Stomach (tissue), 9 donors: Measurements from ENCODE around the gene ABCC8. TPM values are rescaled to one million over a fixed set of nuclear protein-coding genes. Genes with fewer than 3 reads are reported as not detected.

Experiments used
- DNase-seq, 2 donors: peaks; one replicate each; pipeline versions ENCODE4 v3.0.0 to v3.0.0-alpha.2; 2013 to 2019
- H3K27ac ChIP-seq, 5 donors: fragments of 200-600 bp in 4 of 5; sonication (generic) in 4 of 5; one replicate each; pipeline ENCODE4 v1.5.1; 2013 to 2019; ENCODE audit warnings: mild to moderate bottlenecking in 1 of 5, moderate library complexity in 1 of 5
- H3K27me3 ChIP-seq, 3 donors: fragments of 200-600 bp; sonication (generic); one replicate each; pipeline ENCODE4 v1.5.1; 2017 to 2019; ENCODE audit warnings: mixed run types in 1 of 3
- H3K36me3 ChIP-seq, 4 donors: fragments of 200-600 bp; sonication (generic); 1 replicate in 3 of 4; 2 replicates in 1 of 4; pipeline ENCODE4 v1.5.1; 2016 to 2019
- H3K4me1 ChIP-seq, 4 donors: fragments of 200-600 bp; sonication (generic); one replicate each; pipeline ENCODE4 v1.5.1; 2016 to 2019
- H3K4me3 ChIP-seq, 4 donors: fragments of 200-600 bp; sonication (generic) in 3 of 4; one replicate each; pipeline ENCODE4 v1.5.1; 2016 to 2019; ENCODE audit warnings: mild to moderate bottlenecking in 1 of 4
- H3K9me3 ChIP-seq, 4 donors: fragments of 200-600 bp; sonication (generic); one replicate each; pipeline ENCODE4 v1.5.1; 2016 to 2019
- CTCF ChIP-seq, 7 experiments: fragments of 450-650 bp in 4 of 7; fragments of 200-600 bp in 3 of 7; sonication (generic) in 3 of 7; IDR thresholded peaks; one replicate each; pipeline ENCODE4 v1.5.1; 2016 to 2019; ENCODE audit warnings: antibody characterized with exemption in 7 of 7, control low read depth in 2 of 7, mild to moderate bottlenecking in 1 of 7
- EP300 ChIP-seq: sonication (generic); formaldehyde crosslinking; IDR thresholded peaks from one replicate; pipeline ENCODE4 v1.6.1; 2017; ENCODE audit warnings: antibody characterized with exemption
- POLR2A ChIP-seq, 4 donors: fragments of 450-650 bp; IDR thresholded peaks; one replicate each; pipeline ENCODE4 v1.6.1; 2016; ENCODE audit warnings: antibody characterized with exemption in 4 of 4, control low read depth in 2 of 4, mild to moderate bottlenecking in 1 of 4, moderate library complexity in 1 of 4
- POLR2AphosphoS5 ChIP-seq, 3 donors: sonication (generic); formaldehyde crosslinking; IDR thresholded peaks; one replicate each; pipeline ENCODE4 v1.6.1; 2016; ENCODE audit warnings: antibody characterized with exemption in 3 of 3
- WGBS, 5 donors: extraction: QIAGEN DNeasy Blood & Tissue Kit in 3 of 5; methylation state at CpG; one replicate each; pipeline versions ENCODE4 v1.1.5 to v1.1.7; 2013 to 2018; 5-methylcytosine and 5-hydroxymethylcytosine counted together
- intact Hi-C: fragments of 100-400 bp; cut with DNase I; formaldehyde crosslinking; loops from one replicate; pipeline ENCODE4 v1.15.1; 2023; ENCODE audit warnings: low total_unique reads
- polyA plus RNA-seq, 3 donors: library from polyadenylated mRNA; stranded (reverse); fragments of 200-250 nt; gene quantifications; one replicate each; pipeline ENCODE4 v1.2.3, GENCODE V29; 2013
- total RNA-seq, 5 donors: library from RNA; depleted of rRNA; stranded (reverse); fragments of >200 nt; gene quantifications; one replicate each; pipeline versions ENCODE4 v1.1.0 to v1.2.3, GENCODE V29; 2014 to 2016
- donor health status: healthy with polysubstance abuse.
- donor health status: Bipolar disorder and iron deficiency.
- donor health status: healthy.

Gene ABCC8
- total and polyA plus RNA-seq, 8 donors: 3.9 to 69.6 (median 32.1) TPM; not detected in 1

DNA sequence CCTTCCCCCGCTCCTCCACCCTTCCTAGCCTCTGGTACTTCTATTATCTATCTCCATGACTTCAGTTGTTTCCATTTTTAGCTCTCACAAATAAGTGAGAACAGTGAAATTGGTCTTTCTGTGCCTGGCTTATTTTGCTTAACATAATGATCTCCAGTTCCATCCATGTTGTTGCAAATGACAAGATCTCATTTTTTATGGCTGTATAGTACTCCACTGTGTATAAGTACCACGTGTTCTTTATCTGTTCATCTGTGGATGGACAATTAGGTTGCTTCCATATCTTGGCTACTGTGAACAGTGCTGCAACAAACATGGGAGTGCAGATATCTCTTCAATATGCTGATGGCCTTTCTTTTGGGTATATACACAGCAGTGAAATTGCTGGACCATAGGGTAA lies 6.9 kb upstream of the ABCC8 start:
- Histone ChIP-seq H3K27ac (no peak overlapping the region), H3K9me3 (no peaks in the 10 kb centered on the region), H3K4me1 (peaks cover 0 to 7% (median 6%) of the 10 kb centered on the region in 4 donors), H3K36me3 (no peaks in the 10 kb centered on the region), H3K4me3 (no peak overlapping the region), H3K27me3 (peaks cover 0 to 11% (median 0%) of the 10 kb centered on the region in 3 donors)
- 73 to 77% (median 76%) methylated on average over 2 of the region's 2 CpGs for WGBS, 5 donors
- no peak for DNase-seq
- TF ChIP-seq CTCF (IDR thresholded peaks at IDR 0.05): no peak
- TF ChIP-seq EP300: no peak
- TF ChIP-seq POLR2A (IDR thresholded peaks at IDR 0.05): no peak
- TF ChIP-seq POLR2AphosphoS5 (IDR thresholded peaks at IDR 0.05): no peak
- intact Hi-C loops: no loop called here

- H3K36me3 ChIP-seq: no peaks in the 10 kb centered on the region
- H3K4me3 ChIP-seq: no peak overlapping the region
- 74 to 92% (median 87%) methylated on average over 4 to 5 of the region's 5 CpGs for WGBS, 5 donors
- no peak overlapping the region for H3K27ac ChIP-seq
- TF ChIP-seq EP300: no peak
- TF ChIP-seq CTCF (IDR thresholded peaks at IDR 0.05): no peak
- TF ChIP-seq POLR2AphosphoS5 (IDR thresholded peaks at IDR 0.05): no peak
- TF ChIP-seq POLR2A (IDR thresholded peaks at IDR 0.05): no peak
- no peak for DNase-seq
- peaks cover under 1 to 8% (median 7%) of the 10 kb centered on the region in 4 donors for H3K4me1 ChIP-seq
- intact Hi-C loops: no loop called here
- H3K27me3 ChIP-seq: peaks cover 2 to 27% (median 13%) of the 10 kb centered on the region in 3 donors
- H3K9me3 ChIP-seq: no peaks in the 10 kb centered on the region
Measured at GRCh38 chr11:17481905-17482304, 5.3 kb upstream of the ABCC8 start.

DNA sequence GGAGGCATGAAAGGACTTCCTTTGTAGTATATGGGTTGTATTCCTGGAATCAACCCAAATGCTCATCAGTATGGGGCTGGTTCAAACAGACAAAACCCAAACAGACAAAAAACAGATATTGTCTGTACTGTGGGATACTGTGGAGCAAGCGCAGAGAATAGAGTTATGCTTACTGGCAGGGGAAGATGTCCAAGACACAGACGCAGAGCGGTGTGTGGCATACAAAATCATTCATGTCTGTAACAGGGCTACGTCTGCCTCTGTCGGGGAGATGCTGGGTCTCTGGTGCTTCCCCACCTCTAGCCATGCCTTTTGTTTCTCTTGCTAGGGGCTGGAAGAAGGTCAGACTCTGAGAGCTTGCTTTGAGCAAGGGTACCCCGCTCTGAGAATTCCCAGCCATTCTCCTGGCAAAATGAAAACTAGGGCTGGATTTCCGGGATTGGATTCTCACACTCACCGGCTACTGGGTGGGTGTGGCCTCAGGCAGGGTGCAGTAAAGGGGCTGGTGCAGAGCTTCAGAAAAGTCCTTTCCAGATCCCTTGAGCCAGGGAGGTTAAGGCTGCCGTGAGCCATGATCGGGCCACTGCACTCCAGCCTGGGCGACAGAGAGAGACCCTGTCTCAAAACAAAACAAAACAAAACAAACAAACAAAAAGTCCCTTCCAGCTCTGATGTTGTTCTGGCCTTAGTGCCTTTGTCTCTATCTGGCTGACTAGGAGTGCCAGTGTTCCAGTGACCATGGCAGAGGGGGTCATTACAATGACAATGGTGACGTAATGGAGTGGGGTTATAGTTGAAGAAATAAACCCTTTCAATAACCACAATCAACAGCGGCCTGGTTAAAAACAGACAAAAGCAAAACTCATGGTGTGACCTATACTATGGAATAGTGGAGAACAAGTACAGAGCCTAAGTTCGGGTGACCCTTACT lies 2.9 kb upstream of the ABCC8 start:
- H3K36me3 ChIP-seq: no peaks in the 10 kb centered on the region
- no peak overlapping the region for H3K27ac ChIP-seq
- H3K4me1 ChIP-seq: peaks cover 14 to 23% (median 20%) of the 10 kb centered on the region in 4 donors
- intact Hi-C loops: no loop called here
- peaks cover 19 to 50% (median 37%) of the 10 kb centered on the region in 3 donors for H3K27me3 ChIP-seq
- DNase-seq: peak; percentile 53 to 77
- no peaks in the 10 kb centered on the region for H3K9me3 ChIP-seq
- TF ChIP-seq CTCF (IDR thresholded peaks at IDR 0.05) (no peak), EP300 (no peak), POLR2AphosphoS5 (IDR thresholded peaks at IDR 0.05) (no peak), POLR2A (IDR thresholded peaks at IDR 0.05) (no peak)
- WGBS, 5 donors: 24 to 32% (median 27%) methylated on average over 14 of the region's 14 CpGs
- no peak overlapping the region for H3K4me3 ChIP-seq

GRCh38 chr11:17478070-17478469 lies 1.4 kb upstream of the ABCC8 start:
- TF ChIP-seq POLR2AphosphoS5 (IDR thresholded peaks at IDR 0.05): no peak
- no peak for TF ChIP-seq CTCF (IDR thresholded peaks at IDR 0.05)
- no peak for TF ChIP-seq EP300
- no peak for TF ChIP-seq POLR2A (IDR thresholded peaks at IDR 0.05)
- intact Hi-C loops: no loop called here
- H3K4me3 ChIP-seq: no peak overlapping the region
- H3K4me1 ChIP-seq: peaks cover 14 to 23% (median 20%) of the 10 kb centered on the region in 4 donors
- no peak for DNase-seq
- H3K27ac ChIP-seq: no peak overlapping the region
- H3K9me3 ChIP-seq: no peaks in the 10 kb centered on the region
- no peaks in the 10 kb centered on the region for H3K36me3 ChIP-seq
- peaks cover 19 to 65% (median 37%) of the 10 kb centered on the region in 3 donors for H3K27me3 ChIP-seq
- WGBS, 5 donors: 46 to 52% (median 49%) methylated on average over 6 of the region's 6 CpGs
